Measurements from ENCODE around the gene NTF4.
"Not testable (repeated sequence)": the region's sequence is repeated elsewhere in the genome, so short reads cannot be mapped to it uniquely, and the experiment has no call there.

NTF4 gene

DNA sequence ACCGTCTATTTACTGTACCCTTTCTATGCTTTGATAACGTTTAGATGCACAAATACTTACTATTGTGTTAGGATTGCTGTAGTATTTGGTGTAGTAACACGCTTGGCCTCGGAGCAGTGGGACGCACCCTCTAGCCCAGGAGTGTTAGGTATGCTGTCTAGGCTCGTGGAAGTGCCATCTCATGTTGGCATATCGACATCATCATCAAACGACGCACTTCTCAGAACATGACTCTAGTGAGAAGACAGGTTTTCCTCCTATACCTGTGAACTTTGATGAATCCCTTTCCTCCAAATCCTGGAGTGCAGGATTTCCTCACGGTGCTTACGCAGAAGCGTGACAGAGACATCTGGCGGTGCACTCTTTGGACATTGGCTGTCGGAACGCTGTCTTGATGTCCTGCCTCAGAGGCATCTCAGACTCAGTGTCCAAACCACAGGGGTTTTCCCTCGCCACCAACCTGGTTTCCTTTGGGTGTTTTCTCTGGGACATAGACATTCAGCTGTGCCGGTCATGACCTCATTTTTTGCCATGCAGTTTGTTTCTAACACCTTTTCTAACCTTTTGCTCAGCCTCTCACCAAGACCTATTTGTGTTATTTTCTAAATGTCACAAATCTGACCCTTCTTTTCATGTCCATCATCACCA lies 26.9 kb upstream of the NTF4 start:
- no peak for DNase-seq (ENCODE audit: low read depth in 3 of 3)

GRCh38 chr19:49086296-49086695 lies 21.7 kb upstream of the NTF4 start:
- no peak for DNase-seq (ENCODE audit: low read depth in 3 of 3)

DNA sequence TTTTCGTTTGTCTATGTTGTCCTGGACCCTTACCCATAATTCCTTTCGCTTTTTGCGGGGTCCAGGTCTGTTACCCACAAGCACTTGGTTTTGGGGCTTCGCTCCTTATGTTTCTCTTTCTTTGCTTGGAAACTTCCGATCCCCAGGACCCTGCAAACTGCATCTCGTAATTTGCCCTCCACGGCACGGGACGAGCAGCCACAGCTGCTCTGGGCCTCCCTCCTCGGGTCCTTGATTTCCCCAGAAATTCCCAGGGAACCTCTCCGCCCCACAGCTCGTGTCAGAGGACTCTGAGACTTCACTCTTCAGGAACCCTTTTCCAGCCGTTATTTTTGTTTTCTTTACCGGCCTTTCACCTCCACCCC lies 21.2 kb upstream of the NTF4 start:
- DNase-seq (ENCODE audit: low read depth in 3 of 3): no peak

DNA sequence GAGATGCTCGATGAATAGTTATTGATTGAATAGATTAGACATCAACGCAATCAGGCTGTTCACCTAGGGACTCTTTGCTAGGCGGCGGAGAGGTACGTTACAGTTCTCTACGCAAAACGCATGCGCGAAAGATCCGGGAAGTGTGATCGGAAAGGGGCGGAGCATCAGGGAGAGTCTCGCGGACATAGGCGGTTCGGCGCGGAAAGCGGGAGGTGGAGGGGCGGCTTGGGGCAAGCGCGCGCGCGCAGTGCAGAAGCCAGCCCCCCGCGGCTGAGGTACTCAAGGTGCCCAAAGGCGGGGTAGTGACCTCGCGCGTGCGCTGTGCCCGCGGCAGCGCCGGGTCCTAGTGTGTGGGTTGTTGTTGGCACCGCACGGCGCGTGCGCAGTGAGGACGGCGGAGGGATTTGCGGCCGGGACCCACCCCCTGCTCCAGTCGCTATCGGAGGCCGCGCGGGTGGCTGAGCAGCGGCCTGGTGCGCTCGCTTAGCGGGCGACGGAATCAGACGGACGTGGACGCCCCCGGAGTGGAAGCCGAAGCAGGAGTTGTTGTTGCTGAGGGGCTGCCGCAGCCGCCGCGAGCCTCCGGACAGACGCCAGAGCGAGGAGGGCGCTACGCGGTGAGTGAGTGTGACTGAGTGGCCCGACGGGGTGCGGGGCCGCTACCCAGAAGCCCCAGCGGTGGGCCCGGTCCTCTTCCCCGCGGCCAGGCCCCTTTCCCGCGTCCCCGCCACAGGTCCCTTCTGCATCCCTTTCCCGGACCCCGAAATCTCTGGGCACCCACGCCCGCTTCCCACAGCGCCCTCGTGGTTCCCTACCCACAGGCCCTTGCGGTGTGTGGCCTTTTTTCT lies 20.6 kb upstream of the NTF4 start, which contains the start of gene SNRNP70:
Gene SNRNP70 (plus strand): TSS at position 432 of the 848 bp plus-strand sequence. CDS start 964 bp downstream, outside the sequence.
- peak; percentile 97 to 99 (median 98) for DNase-seq (ENCODE audit: low read depth in 3 of 3)

GRCh38 chr19:49084206-49085019 lies 19.8 kb upstream of the NTF4 start:
- DNase-seq (ENCODE audit: low read depth in 3 of 3): no peak

DNA sequence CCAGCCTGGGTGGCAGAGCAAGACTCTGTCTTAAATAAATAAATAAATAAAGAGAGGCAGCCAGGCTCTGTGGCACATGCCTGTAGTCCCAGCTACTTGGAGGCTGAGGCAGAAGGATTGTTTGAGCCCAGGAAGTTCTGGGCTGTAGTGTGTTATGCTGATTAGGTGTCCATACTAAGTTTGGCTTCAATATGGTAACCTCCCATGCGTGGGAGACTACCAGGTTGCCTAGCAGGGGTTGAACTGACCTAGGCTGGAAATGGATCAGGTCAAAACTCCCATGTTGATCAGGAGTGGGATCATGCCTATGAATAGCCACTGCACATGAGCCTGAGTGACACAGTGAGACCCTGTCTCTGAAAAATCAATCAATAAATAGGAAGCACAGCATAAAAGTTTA lies 16.7 kb upstream of the NTF4 start:
- no peak for DNase-seq (ENCODE audit: low read depth in 3 of 3)

DNA sequence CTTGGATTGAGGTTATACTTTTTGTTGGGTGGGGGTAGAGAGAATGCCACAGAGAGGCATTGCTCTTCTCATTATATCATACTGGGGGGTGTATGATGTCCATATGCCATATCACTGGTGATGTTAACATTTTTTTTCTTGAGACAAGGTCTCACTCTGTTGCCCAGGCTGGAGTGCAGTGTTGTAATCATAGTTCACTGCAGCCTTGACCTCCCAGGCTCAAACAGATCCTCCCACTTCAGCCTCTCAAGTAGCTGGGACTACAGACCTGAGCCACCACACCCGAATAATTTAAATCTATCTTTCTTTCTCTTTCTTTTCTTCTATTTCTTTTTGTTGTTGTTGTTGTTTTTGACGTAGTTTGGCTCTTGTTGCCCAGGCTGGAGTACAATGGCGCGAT lies 15.8 kb upstream of the NTF4 start:
- no peak for DNase-seq (ENCODE audit: low read depth in 3 of 3)

DNA sequence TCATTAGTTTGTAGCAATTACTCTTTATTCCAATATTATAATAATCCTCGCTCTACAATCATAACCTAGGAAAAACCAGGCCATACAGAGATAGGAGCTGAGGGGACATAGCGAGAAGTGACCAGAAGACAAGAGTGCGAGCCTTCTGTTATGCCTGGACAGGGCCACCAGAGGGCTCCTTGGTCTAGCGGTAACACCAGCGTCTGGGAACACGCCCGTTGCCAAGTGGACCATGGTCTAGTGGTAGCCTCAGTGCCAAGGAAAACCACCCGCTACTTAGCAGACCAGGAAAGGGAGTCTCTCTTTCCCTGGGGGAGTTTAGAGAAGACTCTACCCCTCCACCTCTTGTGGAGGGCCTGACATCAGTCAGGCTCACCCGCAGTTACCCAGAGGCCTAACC lies 10.3 kb upstream of the NTF4 start:
- not testable (repeated sequence) for DNase-seq (ENCODE audit: low read depth in 3 of 3)

DNA sequence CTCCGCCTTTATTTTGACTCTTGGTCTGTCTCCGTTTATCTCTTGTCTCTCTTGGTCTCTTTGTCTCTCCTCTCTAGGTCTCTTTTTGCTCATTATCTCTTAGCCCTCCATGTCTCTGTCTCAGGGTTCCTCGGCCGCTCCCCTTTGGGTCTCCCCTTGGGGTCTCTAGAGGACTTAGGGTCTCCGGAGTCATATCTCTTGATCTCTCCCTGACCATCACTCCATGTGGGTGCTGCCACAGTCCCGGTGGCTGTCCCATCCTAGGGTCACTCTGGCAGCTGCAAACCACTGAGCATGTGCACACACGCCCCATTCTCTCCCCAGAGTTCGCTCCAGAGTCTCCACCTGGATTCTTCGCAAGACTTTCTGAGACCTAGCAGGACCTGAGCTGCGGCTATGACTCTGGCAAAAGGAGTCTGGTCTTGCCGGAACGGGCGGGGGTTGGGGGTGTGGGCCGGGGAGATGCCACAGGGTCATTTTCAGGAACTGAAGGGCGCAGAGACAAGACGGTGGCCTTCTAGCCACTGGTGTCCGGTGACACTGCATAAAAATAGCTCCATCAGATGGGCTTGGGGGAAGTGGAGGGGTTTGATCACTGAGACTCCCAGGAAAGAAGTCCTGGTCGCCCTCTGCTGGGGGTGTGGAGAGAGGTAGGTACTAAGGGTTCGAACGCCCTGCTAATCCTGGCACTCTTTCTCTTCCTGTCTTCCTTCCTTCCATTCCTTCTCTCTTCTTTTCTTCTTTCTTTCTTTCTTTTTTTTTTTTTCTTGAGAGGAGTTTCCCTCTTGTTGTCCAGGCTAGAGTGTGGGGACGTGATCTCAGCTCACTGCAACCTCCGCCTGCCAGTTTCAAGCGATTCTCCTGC lies 9.1 kb upstream of the NTF4 start:
- no peak for DNase-seq (ENCODE audit: low read depth in 3 of 3)

DNA sequence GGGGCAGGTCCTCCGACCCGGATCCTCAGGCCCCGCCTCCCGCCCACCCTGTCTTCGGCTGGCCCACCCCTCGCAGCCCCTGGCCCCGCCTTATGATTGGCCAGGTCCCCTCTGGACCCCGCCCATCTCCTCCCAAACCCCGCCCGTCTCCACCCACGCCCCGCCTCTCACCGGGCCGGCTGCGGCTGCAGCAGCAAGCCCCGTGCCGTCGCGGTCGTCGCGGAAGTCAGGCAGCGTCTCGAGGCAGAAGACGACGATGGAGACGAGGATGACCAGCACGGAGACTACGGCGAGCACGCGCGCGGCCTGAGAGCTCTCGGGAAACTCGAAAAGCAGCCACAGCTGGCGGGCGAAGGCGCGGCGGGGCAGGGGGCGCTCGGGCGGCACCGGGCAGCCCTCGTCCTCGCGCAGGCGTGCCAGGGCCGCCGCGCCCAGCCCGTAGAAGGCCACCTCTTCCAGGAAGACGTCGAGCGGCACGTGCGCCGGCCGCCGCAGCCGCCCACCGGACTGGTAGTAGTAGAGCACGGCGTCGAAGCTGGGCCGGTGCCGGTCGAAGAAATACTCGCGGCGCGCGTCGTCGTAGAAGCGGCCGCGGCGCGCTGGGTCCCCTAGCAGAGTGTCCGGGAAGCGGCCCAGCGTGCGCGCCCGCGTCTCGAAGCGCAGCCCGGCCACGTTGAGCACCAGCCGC lies 7.4 kb upstream of the NTF4 start:
- no peak for DNase-seq (ENCODE audit: low read depth in 3 of 3)

GRCh38 chr19:49070416-49070815 lies 5.8 kb upstream of the NTF4 start:
- DNase-seq (ENCODE audit: low read depth in 3 of 3): no peak

- DNase-seq (ENCODE audit: low read depth in 3 of 3): no peak
Observed at GRCh38 chr19:49069026-49069425, 4.4 kb upstream of the NTF4 start.

DNA sequence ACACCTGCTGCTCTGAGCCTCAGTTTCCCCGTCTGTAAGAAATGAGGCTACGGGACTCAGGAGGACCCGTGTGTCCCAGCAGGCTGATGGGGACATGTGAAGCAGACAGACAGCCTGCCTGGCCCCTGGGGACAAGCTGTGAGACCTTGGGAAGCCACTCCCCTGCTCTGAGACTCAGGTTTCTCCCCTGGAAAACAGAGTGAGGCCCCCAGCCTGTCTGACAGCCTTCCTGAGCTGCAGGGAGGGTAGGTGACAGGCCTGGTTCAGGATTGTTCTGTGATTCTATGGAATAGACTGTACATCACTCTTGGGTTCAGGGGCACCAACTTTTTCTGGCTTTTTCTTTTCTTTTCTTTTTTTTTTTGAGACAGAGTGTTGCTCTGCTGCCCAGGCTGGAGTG lies 2.9 kb upstream of the NTF4 start:
- no peak for DNase-seq (ENCODE audit: low read depth in 3 of 3)

DNA sequence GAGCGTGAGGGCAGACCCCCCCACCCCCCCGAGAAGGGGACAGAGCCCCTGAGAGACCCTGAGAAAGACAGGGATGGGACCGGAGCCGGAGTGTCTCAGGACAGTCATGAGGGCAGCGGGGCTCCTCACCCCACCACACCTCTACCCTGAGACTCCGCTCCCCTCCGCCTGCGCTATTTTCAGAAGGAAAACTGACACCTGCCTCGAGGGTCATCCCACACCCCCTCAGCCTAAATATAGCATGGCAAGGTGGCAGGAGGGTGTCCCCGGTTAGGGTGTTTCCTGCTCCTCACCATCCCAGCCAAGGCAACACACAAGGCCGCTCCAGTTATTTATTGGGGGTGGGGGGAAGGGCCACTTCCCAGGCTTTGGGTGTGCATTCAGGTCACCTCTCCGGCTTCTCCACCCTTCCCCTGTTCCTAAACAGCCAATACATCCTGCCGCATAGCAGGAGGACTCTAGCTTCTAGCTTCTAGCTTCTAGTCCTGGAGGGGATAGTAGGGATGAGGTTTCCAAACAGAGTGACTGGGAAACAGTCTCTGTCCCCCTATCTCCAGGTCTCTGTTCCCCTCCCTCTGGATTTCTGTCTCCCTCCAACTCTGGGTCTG lies 1.4 kb upstream of the NTF4 start:
- DNase-seq (ENCODE audit: low read depth in 3 of 3): no peak

DNA sequence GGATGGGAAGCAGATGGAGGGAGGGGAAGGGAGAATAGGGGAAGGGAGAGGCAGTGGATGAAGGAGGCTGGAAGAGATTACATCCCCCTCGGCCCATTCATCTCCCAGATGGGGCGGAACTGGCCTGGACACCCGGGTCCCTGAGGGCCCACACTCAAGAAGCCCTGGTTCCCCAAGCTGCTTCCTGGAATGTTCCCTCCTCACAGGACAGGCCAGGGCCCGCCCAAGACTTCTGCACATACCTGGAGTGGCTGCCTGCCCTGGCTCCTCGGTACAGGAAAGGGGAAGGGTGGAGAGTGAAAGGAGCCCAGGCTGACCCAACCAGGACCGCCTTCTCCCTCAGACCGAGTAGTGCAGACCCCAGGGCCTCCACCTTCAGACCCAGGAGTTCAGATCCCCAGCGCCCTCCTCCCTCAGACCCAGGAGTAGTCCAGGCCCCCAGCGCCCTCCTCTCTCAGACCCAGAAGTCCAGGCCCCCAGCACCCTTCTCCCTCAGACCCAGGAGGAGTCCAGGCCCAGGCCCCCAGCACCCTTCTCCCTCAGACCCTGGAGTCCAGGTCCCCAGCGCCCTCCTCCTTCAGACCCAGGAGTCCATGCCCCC lies 489 bp downstream of the NTF4 start:
- DNase-seq (ENCODE audit: low read depth in 3 of 3): no peak

DNA sequence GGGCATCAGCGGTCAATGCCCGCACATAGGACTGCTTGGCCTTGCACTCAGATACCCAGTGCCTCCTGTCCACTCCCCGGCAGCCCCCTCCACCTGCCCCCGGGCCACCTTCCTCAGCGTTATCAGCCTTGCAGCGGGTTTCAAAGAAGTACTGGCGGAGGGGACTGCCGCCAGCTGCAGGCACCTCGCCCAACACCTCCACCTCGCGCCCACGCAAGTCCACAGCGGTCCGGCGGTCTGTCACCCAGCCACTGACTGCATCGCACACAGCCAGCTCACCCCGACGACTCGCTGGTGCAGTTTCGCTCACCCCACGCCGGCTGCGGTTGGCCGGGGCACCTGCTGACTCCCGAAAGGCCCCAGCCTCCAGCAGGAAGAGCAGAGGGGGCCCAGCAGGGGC lies 3.2 kb downstream of the NTF4 start:
- no peak for DNase-seq (ENCODE audit: low read depth in 3 of 3)

DNA sequence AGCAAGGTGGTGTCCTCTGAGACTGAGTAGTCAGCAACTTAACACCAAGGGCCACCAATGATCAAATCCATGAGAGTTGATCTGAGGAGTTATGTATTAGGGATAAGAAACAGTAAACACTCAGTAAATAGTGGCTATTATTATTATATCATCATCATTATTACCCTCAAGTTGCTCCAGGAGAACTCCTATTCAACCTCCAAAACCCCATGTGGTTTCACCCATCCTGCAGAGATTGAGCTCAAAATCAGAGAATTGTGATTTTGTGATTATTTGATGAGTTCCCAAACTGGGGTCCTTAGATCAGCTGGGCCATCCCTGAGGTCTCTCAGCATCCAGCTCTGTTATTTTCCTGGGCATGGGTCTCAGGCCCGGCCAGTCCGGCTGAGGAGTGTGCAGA lies 3.6 kb downstream of the NTF4 start:
- DNase-seq (ENCODE audit: low read depth in 3 of 3): no peak

GRCh38 chr19:49059053-49059452 lies 5.6 kb downstream of the NTF4 start:
- no peak for DNase-seq (ENCODE audit: low read depth in 3 of 3)

GRCh38 chr19:49058562-49058961 lies 6.1 kb downstream of the NTF4 start:
- DNase-seq (ENCODE audit: low read depth in 3 of 3): peak in 1 of 3 donors; percentile 27

DNA sequence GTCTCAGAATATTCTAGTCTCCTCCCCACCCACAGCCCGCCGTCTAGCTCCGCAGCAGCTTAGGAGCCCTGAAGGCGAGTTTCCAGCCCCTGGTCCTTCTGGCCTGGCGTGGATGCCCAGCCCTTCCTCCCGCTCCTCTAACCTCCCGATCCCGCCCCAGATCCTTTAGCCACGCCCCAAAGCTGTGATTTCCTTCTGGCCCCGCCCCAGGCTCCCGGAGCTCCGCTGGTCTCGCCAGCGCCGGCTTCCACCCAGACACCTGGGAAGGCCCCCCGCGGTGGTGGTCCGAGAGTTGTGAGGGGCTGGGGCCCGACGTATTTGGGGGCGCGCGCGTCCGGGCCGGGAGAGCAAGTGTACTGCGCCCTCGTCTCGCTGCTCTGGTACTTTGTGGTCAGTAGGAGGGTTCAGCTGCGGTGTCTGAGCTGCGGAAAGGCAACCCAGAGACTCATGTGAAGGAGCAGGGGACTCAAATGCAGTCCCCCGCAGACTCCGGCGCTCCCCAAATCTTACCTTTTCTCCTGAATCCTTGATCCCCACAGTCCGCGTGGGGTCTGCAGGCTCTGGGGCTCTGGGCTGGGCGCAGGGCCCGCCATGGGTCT lies 6.9 kb downstream of the NTF4 start, which contains the start of gene CGB7:
Gene CGB7 (minus strand): TSS at position 114 of the 599 bp plus-strand sequence. CDS start 2,374 bp downstream, outside the sequence.
- DNase-seq (ENCODE audit: low read depth in 3 of 3): peak in 2 of 3 donors; percentile 33 to 36

Measured in stimulated activated CD4-positive, alpha-beta T cell treated with anti-CD3 and anti-CD28 coated beads, TNF-alpha, amount 100 ng/mL, for 48 hours (primary cell).